Spleen (tissue), 7 donors: ENCODE data around the gene CCDC86.

Experiments used
- CTCF ChIP-seq, 11 experiments: fragments of 200-600 bp in 7 of 11; fragments of 450-650 bp in 4 of 11; sonication (generic) in 4 of 11; IDR thresholded peaks in 8 of 11; conservative IDR thresholded peaks in 3 of 11; 1 replicate in 7 of 11; 2 replicates in 4 of 11; pipeline versions ENCODE4 v1.4.0 to v1.8.0; 2016 to 2021; ENCODE audit warnings: antibody characterized with exemption in 11 of 11, inconsistent platforms in 4 of 11, mild to moderate bottlenecking in 1 of 11
- POLR2A ChIP-seq, 3 donors: fragments of 450-650 bp; IDR thresholded peaks; one replicate each; pipeline ENCODE4 v1.5.1; 2017; ENCODE audit warnings: antibody characterized with exemption in 3 of 3, mild to moderate bottlenecking in 1 of 3
- donor health status: DM: no; HTN: no; CAD: no; lungs with moderate emphysema.
- donor health status: DM: no; HTN: no; CAD: no.
- donor health status: DM: no; HTN: no; CAD: no.

GRCh38 chr11:60879104-60879503 lies 37.2 kb downstream of the CCDC86 start:
- TF ChIP-seq POLR2A (IDR thresholded peaks at IDR 0.05) (no peak), CTCF (IDR thresholded peaks at IDR 0.05 in 8 of 11, conservative IDR thresholded peaks at IDR 0.05 in 3 of 11) (no peak)
